Breast epithelium (tissue), 4 donors: Measurements from ENCODE around the gene PI16. TPM values are rescaled to one million over a fixed set of nuclear protein-coding genes. Genes with fewer than 3 reads are reported as not detected.

Experiments
- DNase-seq, 2 donors: peaks; one replicate each; pipeline ENCODE4 v3.0.0-alpha.2; 2019; ENCODE audit warnings: low spot score in 2 of 2
- H3K27ac ChIP-seq, 2 donors: fragments of 200-600 bp; sonication (generic) in 1 of 2; one replicate each; pipeline ENCODE4 v1.5.1; 2016 to 2019; ENCODE audit warnings: mild to moderate bottlenecking in 1 of 2
- H3K27me3 ChIP-seq, 2 donors: fragments of 200-600 bp; sonication (generic) in 1 of 2; one replicate each; pipeline versions ENCODE4 v1.5.1 to v1.6.0; 2017 to 2019; ENCODE audit warnings: control low read depth in 1 of 2, mild to moderate bottlenecking in 1 of 2
- H3K36me3 ChIP-seq: fragments of 200-600 bp; one replicate; pipeline ENCODE4 v1.5.1; 2019
- H3K4me1 ChIP-seq, 2 donors: fragments of 200-600 bp; sonication (generic); one replicate each; pipeline ENCODE4 v1.5.1; 2016 to 2019; ENCODE audit warnings: control low read depth in 1 of 2
- H3K4me3 ChIP-seq, 3 donors: fragments of 200-600 bp; sonication (generic); 1 replicate in 2 of 3; 2 replicates in 1 of 3; pipeline ENCODE4 v1.5.1; 2016 to 2019; ENCODE audit warnings: mild to moderate bottlenecking in 3 of 3, moderate library complexity in 2 of 3
- H3K9me3 ChIP-seq, 2 donors: fragments of 200-600 bp; sonication (generic) in 1 of 2; one replicate each; pipeline ENCODE4 v1.5.1; 2016 to 2019; ENCODE audit warnings: control low read depth in 1 of 2
- POLR2A ChIP-seq: fragments of 450-650 bp; IDR thresholded peaks from one replicate; pipeline ENCODE4 v1.6.1; 2016; ENCODE audit warnings: antibody characterized with exemption, mild to moderate bottlenecking, moderate library complexity
- POLR2AphosphoS5 ChIP-seq, 3 donors: sonication (generic); formaldehyde crosslinking; IDR thresholded peaks; one replicate each; pipeline ENCODE4 v1.6.1; 2017; ENCODE audit warnings: antibody characterized with exemption in 3 of 3
- intact Hi-C: fragments of 100-400 bp; cut with DNase I; formaldehyde crosslinking; loops from one replicate; pipeline ENCODE4 v1.15.1; 2023; ENCODE audit warnings: low total_unique reads
- total RNA-seq, 3 donors: library from RNA; depleted of rRNA; stranded (reverse); fragments of >200 nt; gene quantifications; one replicate each; pipeline ENCODE4 v1.1.0, GENCODE V29; 2016
- TF ChIP-seq, protein P1 (sequence below), 3 donors: fragments of 450-650 bp; IDR thresholded peaks; one replicate each; pipeline ENCODE4 v1.5.1; 2016 to 2017; ENCODE audit warnings: antibody characterized with exemption in 3 of 3, mild to moderate bottlenecking in 3 of 3, moderate library complexity in 3 of 3

PI16 gene
- total RNA-seq, 3 donors from 2014 or later, result 2.8 to 14.9 (median 5.2) TPM

DNA sequence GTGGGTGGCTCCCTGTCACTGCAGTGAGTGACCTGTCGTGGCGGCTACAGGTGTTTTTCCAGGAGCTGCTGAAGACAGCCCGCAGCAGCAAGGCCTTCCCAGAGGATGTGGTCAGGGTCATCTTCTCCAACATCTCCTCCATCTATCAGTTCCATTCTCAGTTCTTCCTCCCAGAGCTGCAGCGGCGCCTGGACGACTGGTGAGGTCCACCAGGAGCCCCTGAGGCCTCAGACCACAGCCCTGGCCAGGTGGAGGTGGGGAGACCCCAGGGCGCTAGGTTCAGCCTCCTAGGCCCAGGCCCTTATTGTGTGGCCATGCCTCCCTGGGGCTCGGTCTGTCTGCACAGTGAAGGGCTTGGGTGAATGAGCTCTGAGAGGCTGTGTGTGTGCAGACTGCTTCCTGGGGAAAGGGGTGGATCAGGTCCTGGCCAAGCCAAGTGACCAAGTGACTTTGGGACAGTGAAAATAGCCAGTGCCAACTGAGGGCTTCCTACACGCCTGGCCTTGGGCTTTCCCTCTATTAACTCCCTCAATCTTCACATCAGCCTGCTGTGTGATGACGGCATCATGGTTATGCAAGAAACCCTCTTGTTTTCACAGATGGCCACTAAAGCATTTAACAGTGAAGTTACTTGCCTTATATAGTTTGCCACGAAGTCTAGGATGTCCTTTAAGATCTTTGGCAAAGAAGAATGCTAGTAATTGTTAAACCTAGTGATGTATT lies 57.3 kb downstream of the PI16 start:
- Histone ChIP-seq H3K4me3 (no peak overlapping the region), H3K4me1 (no peaks in the 10 kb centered on the region), H3K27ac (no peak overlapping the region), H3K36me3 (no peaks in the 10 kb centered on the region), H3K27me3 (no peaks in the 10 kb centered on the region), H3K9me3 (no peaks in the 10 kb centered on the region)
- TF ChIP-seq, protein P1, sequence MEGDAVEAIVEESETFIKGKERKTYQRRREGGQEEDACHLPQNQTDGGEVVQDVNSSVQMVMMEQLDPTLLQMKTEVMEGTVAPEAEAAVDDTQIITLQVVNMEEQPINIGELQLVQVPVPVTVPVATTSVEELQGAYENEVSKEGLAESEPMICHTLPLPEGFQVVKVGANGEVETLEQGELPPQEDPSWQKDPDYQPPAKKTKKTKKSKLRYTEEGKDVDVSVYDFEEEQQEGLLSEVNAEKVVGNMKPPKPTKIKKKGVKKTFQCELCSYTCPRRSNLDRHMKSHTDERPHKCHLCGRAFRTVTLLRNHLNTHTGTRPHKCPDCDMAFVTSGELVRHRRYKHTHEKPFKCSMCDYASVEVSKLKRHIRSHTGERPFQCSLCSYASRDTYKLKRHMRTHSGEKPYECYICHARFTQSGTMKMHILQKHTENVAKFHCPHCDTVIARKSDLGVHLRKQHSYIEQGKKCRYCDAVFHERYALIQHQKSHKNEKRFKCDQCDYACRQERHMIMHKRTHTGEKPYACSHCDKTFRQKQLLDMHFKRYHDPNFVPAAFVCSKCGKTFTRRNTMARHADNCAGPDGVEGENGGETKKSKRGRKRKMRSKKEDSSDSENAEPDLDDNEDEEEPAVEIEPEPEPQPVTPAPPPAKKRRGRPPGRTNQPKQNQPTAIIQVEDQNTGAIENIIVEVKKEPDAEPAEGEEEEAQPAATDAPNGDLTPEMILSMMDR (IDR thresholded peaks at IDR 0.05), result no peak
- TF ChIP-seq POLR2A (no peak), POLR2AphosphoS5 (IDR thresholded peaks at IDR 0.05) (no peak)
- intact Hi-C loops, result loop anchor here (10.0 kb wide), 1 partner anchor 127 kb away; the partner anchor contains the start of gene C6orf89
- DNase-seq, result no peak

DNA sequence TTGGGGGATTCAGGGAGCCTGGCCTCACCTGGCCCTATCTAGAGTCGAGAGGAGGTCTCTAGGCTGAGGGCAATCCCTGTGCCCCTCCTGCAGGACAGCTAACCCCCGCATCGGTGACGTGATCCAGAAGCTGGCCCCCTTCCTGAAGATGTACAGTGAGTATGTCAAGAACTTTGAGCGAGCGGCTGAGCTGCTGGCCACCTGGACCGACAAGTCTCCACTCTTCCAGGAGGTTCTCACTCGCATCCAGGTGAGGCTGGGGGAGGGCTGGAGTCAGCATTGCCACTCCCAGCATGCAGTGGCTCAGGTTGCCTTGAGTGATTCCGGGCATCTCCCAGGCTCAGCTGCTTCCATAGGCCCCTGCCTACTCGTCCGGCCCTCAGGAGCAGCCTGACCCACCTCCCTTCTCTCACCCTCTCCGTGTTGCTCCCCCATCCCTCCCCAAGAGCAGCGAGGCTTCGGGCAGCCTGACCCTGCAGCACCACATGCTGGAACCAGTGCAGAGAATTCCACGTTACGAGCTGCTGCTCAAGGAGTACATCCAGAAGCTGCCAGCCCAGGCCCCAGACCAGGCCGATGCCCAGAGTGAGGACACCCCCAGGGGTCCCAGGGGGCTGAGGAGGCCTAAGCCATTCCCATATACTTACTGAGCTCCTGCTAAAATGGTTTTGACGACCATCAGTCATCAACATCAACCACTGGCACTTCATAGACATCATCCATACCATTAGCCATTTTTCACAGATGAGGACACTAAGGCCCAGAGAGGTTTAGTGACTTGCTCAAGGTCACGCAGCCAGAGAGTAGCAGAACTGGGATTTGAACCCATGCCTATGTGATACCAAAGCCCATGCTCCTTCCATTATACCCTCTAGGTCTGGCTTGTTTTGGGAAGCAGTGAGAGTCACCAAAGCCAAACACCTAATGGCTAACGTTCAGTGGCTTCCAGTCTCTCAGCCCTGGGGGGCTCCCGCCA lies 59.3 kb downstream of the PI16 start:
- no peak overlapping the region for H3K4me3 ChIP-seq
- no peaks in the 10 kb centered on the region for H3K9me3 ChIP-seq
- intact Hi-C loops, result loop anchor here (10.0 kb wide), 1 partner anchor 129 kb away; the partner anchor contains the start of gene C6orf89
- no peaks in the 10 kb centered on the region for H3K27me3 ChIP-seq
- peaks cover under 1 to 1% of the 10 kb centered on the region in 2 donors for H3K4me1 ChIP-seq
- TF ChIP-seq POLR2AphosphoS5 (IDR thresholded peaks at IDR 0.05) (no peak), POLR2A (no peak)
- TF ChIP-seq, protein P1 (IDR thresholded peaks at IDR 0.05), result no peak
- H3K27ac ChIP-seq, result no peak overlapping the region
- DNase-seq, result no peak
- no peaks in the 10 kb centered on the region for H3K36me3 ChIP-seq

Other genes with a start within 250 kb of the PI16 start
- gene CPNE5, start 115.3 kb upstream of the PI16 start, total RNA-seq, result 1 to 10 TPM in 2 of 3 donors, under 1 TPM in 1; 0.96 to 5.2 (median 3.7) TPM
- gene PPIL1, start 79.9 kb upstream of the PI16 start, total RNA-seq, result 10 to 100 TPM in 2 of 3 donors, 1 to 10 TPM in 1; 4.5 to 24.7 (median 19.7) TPM
- 10 to 100 TPM; 32.8 to 58.7 (median 45.4) TPM for gene C6orf89, start 68.8 kb upstream of the PI16 start, total RNA-seq
- gene MTCH1, start 31.5 kb downstream of the PI16 start, total RNA-seq, result 100 to 1,000 TPM; 187 to 229 (median 215) TPM
- gene FGD2, start 50.9 kb downstream of the PI16 start, total RNA-seq, result 10 to 100 TPM; 11.5 to 51.4 (median 18.6) TPM
- 10 to 100 TPM; 17.4 to 56.0 (median 31.6) TPM for gene PIM1, start 215.4 kb downstream of the PI16 start, total RNA-seq